Fibroblast of lung (primary cell): ENCODE results near the gene SPATA20.

Source experiments
- CTCF ChIP-seq, 2 donors: IDR thresholded peaks in 1 of 2; conservative IDR thresholded peaks in 1 of 2; 1 replicate in 1 of 2; 2 replicates in 1 of 2; pipeline ENCODE4 v1.5.1; 2011 to 2012; ENCODE audit warnings: low read length in 2 of 2, control low read depth in 1 of 2, inconsistent platforms in 1 of 2, low read depth in 1 of 2, mild to moderate bottlenecking in 1 of 2
- EZH2 ChIP-seq: IDR thresholded peaks from 2 replicates; pipeline ENCODE4 v1.5.1; 2012; ENCODE audit warnings: low read length, control low read depth, mild to moderate bottlenecking; ENCODE audit errors: missing control alignments

GRCh38 chr17:50499721-50500120, 47.3 kb upstream of the SPATA20 start:
- no peak for TF ChIP-seq CTCF (conservative IDR thresholded peaks at IDR 0.05 in 1 of 2, IDR thresholded peaks at IDR 0.05 in 1 of 2; ENCODE audit: low read depth in 1 of 2, low read length in 2 of 2)
- TF ChIP-seq EZH2 = no peak
